Activated T-cell treated with anti-CD3 and anti-CD28 coated beads, Interleukin-2, amount 50 U/mL, for 24 hours (primary cell): ENCODE measurements around the gene TMEM208.

Experiments
- DNase-seq: peaks from one replicate; pipeline ENCODE4 v3.0.0-alpha.2; 2020
- H3K27ac Mint-ChIP-seq: 2 replicates; pipeline ENCODE4 v1.8.0; 2020; ENCODE audit warnings: mild to moderate bottlenecking, mixed read lengths
- H3K27me3 Mint-ChIP-seq: 2 replicates; pipeline ENCODE4 v1.8.0; 2020; ENCODE audit warnings: mixed read lengths
- H3K36me3 Mint-ChIP-seq: 2 replicates; pipeline ENCODE4 v1.8.0; 2020; ENCODE audit warnings: low read depth, mixed read lengths
- H3K4me1 Mint-ChIP-seq: 2 replicates; pipeline ENCODE4 v1.8.0; 2020; ENCODE audit warnings: low read depth, mixed read lengths
- H3K4me3 Mint-ChIP-seq: 2 replicates; pipeline ENCODE4 v1.8.0; 2020; ENCODE audit warnings: mild to moderate bottlenecking, moderate library complexity, mixed read lengths
- H3K9me3 Mint-ChIP-seq: 2 replicates; pipeline ENCODE4 v1.8.0; 2020; ENCODE audit warnings: mixed read lengths

The TMEM208 gene

DNA sequence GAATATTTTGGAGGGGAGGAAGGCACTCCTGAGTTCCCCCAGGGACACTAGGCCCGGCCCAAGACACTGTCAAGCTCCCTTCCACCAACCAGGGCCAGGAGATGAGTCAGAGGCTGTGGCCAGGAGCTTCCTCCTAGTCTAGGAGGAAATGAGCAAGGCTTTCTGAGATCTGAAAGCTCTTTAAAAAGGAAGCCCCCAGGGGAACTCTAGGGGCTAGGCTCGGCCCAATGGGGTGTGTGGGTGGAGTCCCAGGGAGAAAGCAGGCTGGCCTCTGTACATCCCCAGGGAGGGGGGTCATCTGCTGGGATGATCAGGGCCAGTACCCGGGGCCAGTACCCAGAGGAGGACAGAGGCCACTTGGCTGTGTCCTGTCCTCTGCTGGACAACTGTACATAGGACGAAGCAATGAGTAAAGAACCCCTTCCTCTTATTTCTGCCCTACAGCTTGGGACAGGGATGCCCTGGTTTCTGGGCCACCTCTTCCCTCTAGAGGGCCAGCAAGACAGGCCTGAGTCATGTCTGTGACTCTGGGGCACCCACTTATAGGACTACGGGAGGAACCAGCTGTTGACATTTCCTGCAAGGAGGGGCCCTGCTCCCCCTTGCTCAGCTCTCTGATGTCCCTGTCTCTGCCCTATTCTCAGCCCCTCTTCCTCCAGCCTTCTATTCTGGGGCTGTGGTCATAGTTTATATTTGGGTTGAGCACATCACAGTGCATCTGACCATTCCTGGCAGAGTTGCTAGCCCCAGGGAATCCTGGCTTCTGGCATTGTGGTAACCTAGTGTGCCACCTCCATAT, 17.7 kb downstream of the TMEM208 start:
- no peaks in the 10 kb centered on the region for H3K9me3 Mint-ChIP-seq
- H3K4me3 Mint-ChIP-seq, result peak overlapping the region; percentile 93
- H3K4me1 Mint-ChIP-seq, result peaks cover 62% of the 10 kb centered on the region
- peak overlapping the region; percentile 98 for H3K27ac Mint-ChIP-seq
- peaks cover 4% of the 10 kb centered on the region for H3K27me3 Mint-ChIP-seq
- H3K36me3 Mint-ChIP-seq, result peaks cover 27% of the 10 kb centered on the region
- peak; percentile 78 for DNase-seq

DNA sequence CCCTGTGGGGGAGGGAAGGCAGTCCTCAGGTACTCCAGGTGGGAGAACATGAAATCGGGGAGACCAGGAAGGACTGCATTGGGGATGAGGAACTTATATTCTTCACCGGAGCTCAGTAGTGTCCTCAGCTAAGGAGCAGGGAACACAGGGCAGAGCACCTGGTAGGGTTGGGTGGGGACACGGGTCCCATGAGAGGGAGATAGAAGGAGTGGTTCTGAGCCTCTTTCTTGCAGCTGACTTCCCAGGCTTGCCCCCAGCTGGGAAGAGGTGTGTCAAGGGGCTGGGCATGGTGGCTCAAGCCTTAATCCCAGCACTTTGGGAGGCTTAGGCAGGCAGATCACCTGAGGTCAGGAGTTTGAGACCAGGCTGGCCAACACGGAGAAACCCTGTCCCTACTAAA, 18.3 kb downstream of the TMEM208 start:
- H3K36me3 Mint-ChIP-seq, result peaks cover 21% of the 10 kb centered on the region
- peaks cover 10% of the 10 kb centered on the region for H3K27me3 Mint-ChIP-seq
- H3K4me1 Mint-ChIP-seq, result peaks cover 66% of the 10 kb centered on the region
- H3K27ac Mint-ChIP-seq, result peak overlapping the region; percentile 98
- no peak for DNase-seq
- H3K4me3 Mint-ChIP-seq, result peak overlapping the region; percentile 93
- no peaks in the 10 kb centered on the region for H3K9me3 Mint-ChIP-seq

DNA sequence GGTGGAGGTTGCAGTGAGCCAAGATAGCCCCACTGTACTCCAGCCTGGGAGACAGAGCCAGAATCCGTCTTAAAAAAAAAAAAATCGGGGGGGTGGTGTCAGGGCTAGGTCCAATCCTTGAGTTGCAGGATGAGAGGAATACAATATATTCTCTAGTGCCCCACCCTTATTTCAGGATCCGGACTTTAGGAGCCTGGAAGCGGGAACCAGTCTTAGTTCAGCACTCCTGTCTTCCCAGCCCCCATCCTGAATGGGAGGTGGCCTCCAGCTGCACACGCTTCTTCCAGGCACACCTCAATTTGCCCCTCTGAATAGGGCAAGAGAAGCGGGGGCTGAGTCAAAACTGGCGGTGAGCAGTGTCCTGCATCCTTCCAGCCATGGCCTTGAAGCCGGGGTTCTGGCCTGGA, 18.7 kb downstream of the TMEM208 start:
- Mint-ChIP-seq H3K27me3 (peaks cover 12% of the 10 kb centered on the region), H3K9me3 (no peaks in the 10 kb centered on the region), H3K4me3 (peak overlapping the region; percentile 93), H3K4me1 (peaks cover 68% of the 10 kb centered on the region), H3K27ac (peak overlapping the region; percentile 98), H3K36me3 (peaks cover 18% of the 10 kb centered on the region)
- no peak for DNase-seq

DNA sequence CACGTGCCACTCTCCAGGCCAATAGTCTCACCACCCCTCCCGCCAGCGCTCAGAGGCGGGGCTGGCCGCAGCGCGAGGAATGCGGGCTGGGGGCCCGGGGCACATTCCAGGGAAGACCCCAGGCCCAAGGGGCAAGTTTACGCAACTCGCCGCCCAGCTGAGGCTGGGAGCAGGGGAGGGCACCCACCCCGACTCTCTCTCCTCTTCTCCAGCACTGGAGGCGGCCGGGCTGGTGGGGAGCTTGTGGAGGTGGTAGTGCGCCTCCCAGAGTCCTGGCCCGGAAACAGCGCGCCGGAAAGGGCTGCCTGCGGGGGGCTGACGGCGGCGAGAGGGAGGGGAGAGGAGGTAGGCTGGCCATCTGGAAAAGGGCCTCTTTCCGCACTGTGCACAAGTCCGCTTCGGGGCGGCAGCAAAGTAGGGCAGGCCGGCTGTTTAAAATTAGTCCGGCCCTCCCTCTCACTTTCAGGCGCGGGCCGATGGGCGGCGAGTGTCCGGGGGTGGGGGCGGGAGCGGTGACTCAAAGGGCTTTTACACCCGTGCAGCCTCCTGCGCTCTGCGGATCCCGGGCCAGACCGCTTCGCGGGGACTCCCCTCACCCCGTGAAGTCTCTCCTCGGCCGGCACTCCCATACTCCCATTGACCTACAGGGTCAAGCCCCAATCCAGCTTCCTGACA, 19.3 kb downstream of the TMEM208 start:
- peaks cover 65% of the 10 kb centered on the region for H3K4me1 Mint-ChIP-seq
- H3K36me3 Mint-ChIP-seq, result peaks cover 18% of the 10 kb centered on the region
- H3K9me3 Mint-ChIP-seq, result no peaks in the 10 kb centered on the region
- DNase-seq, result peak; percentile 69
- H3K27me3 Mint-ChIP-seq, result peaks cover 12% of the 10 kb centered on the region
- peak overlapping the region; percentile 85 for H3K27ac Mint-ChIP-seq
- H3K4me3 Mint-ChIP-seq, result peak overlapping the region; percentile 93

DNA sequence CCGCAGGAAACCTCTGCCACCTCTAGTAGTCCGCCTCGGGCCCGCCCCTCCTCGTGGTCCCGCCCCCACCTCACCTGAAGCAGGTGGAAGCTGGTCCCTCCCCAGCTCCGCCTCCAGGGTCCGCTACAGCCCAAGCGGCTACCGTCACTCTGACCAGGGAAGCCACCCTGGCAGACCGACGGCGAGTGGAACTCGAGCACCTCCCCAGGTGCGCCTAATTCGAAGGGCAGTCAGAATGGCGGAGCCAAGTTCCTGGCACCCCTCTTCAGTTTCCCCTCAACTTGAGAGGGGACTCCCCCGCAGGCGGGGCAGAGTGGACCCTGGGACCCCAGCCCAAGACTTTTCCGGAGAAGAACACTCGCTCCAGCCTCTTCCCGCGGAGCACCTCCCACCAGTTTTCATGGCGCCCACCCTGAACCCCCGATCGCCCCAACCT, 19.8 kb downstream of the TMEM208 start:
- Mint-ChIP-seq H3K9me3 (no peaks in the 10 kb centered on the region), H3K27me3 (peaks cover 12% of the 10 kb centered on the region), H3K27ac (peak overlapping the region; percentile 85), H3K4me1 (peaks cover 60% of the 10 kb centered on the region), H3K4me3 (peak overlapping the region; percentile 93), H3K36me3 (peaks cover 15% of the 10 kb centered on the region)
- no peak for DNase-seq

DNA sequence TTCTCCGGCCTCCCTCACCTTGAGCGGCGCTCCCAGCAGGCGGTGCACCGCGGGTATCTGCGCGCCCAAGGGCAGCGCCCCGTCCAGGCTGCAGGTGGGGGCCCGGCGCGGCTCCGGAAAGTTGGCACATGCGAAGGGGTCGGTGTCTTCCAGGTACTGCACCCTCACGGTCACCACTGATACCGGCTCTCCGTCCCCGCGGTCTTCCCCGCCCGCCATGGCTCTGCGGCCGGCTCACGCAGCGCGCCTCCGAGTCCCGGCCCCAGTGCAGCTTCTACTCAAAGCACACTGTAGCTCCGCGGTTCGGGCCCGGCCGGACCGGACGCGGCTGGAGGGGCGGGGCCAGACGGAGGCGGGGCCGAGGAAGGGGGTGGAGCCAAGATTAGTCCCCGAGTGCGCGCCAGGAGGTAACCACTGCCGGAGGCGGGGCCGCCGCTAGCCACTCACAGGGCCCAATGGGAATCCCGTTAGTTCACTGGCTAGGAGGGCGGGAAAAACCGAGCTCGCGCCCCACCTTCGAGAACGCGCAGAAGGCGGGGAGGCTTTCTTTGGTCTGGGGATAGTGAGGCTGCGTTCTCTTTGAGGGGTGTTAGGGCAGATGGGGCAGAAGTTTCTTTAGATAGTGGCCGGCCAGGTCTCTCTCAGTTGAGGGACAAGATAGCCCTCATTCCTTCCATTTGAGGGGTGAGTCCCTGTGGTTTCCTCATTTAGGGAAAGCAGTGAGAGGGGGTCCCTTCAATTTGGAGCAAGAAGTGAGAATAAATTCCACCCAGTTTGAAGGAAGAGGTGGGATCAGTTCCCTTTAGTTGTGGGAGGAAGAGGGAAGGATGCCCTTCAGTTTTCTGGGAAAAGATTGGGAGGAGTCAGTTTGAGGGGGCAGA, 20.5 kb downstream of the TMEM208 start, which contains the start of gene FHOD1:
FHOD1 (minus strand) TSS at position 290 of the 881 bp plus-strand sequence; CDS start at position 219, 71 bp downstream.
- H3K4me3 Mint-ChIP-seq, result peak within 1 kb of the TSS; percentile 93
- peak; percentile 99 for DNase-seq
- H3K36me3 Mint-ChIP-seq, result peaks cover 15% of the 10 kb centered on the region
- H3K9me3 Mint-ChIP-seq, result no peaks in the 10 kb centered on the region
- peaks cover 55% of the 10 kb centered on the region for H3K4me1 Mint-ChIP-seq
- peaks cover 12% of the 10 kb centered on the region for H3K27me3 Mint-ChIP-seq
- peak within 1 kb of the TSS; percentile 85 for H3K27ac Mint-ChIP-seq

DNA sequence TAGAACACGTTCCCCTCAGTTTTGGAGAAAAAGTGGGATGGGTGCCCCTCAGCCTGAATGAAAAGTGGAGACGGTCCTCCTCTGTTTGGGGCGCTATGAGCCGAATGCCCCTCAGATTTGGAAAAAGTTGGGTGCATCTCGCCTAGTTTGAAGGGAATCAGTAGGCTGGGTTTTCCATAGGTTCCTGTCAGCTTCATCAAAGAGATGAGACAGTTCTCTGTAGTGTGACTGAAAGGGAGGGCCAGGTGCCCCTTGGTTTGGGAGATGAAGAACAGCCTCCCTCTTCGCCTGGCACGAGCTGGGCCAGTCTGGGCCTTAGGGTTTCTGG, 21.1 kb downstream of the TMEM208 start:
- Mint-ChIP-seq H3K27ac (peak overlapping the region; percentile 85), H3K4me1 (peaks cover 53% of the 10 kb centered on the region), H3K36me3 (peaks cover 15% of the 10 kb centered on the region), H3K9me3 (no peaks in the 10 kb centered on the region), H3K4me3 (peak overlapping the region; percentile 93), H3K27me3 (peaks cover 12% of the 10 kb centered on the region)
- peak; percentile 61 for DNase-seq

DNA sequence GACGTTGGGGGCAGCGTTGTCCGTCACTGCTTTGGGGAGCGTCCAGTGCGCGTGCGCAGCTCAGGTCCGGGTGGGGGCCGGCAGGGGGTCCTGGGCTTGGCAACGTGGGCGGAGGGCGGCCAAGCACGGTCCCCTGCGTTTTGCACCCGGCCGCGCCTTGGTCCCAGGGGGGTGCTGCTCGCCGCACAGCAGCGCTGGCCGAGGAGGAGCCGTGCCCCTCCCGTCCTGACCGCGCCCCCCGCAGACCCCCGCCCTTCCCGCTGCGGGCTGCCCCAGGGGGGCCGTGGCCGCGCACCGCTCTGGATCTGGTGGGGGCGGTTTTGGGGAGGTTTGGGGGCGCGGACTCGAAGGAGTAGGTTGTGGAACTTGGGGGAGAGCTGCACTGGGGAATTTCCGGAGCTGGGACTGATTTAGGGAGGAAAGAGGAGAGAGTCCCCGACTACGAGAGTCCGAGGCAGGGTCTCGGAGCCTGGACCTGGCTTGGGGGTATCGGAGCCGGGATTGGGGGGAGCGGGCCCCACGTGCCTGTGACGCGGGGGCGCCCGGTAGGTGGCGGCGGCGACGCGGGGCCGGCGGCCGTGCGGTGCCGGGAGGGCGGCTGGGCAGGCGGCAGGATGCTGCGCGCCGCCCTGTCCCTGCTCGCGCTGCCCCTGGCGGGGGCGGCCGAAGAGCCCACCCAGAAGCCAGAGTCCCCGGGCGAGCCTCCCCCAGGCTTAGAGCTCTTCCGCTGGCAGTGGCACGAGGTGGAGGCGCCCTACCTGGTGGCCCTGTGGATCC, 21.7 kb downstream of the TMEM208 start, which contains the start of gene SLC9A5:
SLC9A5 (plus strand) TSS at position 579 of the 777 bp plus-strand sequence; CDS start at position 615, 36 bp downstream.
- DNase-seq, result peak; percentile 69
- Mint-ChIP-seq H3K4me1 (peaks cover 49% of the 10 kb centered on the region), H3K36me3 (peaks cover 14% of the 10 kb centered on the region), H3K4me3 (peak within 1 kb of the TSS; percentile 93), H3K27me3 (peaks cover 12% of the 10 kb centered on the region), H3K9me3 (no peaks in the 10 kb centered on the region), H3K27ac (peak within 1 kb of the TSS; percentile 85)

DNA sequence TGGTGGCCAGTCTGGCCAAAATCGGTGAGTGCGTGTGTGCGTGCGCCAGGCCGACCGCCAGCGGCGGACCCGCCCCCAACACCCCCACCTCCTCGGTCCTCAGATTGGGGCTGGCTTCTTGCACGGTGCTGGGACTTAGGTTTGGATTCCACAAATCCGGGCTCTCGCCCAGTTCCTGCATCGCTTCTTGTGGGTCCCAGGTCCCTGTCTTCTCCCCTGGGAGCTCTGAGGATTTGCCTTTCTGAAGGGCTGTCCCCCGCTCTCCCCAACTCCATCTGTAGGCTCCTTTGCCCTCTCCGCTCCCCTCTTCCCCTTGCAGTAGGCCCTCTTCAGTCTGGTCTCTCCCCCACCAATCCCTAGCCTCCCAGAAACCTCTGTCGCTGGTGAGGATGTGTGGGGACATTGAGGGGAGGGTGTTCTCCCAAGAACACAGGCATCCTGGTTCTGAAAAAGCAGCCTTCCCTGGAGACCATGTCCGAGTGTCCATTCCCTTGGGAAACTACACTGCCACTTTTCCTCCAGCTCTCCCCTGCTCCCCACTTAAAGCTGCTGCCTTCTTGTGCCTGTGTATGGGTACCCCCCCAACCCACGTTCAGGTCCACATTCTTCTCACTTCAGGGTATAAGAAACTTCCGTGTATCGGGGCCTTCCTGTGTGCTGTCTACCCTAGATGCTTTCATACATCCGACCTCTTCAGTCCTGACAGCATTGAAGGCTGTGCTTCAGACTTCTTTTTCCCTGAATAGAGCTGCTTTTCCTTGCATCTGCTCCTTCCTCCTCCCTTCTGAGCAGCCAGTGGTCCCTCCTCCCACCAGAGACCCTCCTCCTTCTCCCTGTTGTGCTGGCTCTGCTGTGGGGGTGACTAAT, 22.5 kb downstream of the TMEM208 start:
- peaks cover 12% of the 10 kb centered on the region for H3K27me3 Mint-ChIP-seq
- H3K9me3 Mint-ChIP-seq, result no peaks in the 10 kb centered on the region
- H3K4me3 Mint-ChIP-seq, result peak overlapping the region; percentile 79
- DNase-seq, result no peak
- peaks cover 13% of the 10 kb centered on the region for H3K36me3 Mint-ChIP-seq
- H3K4me1 Mint-ChIP-seq, result peaks cover 41% of the 10 kb centered on the region
- peak overlapping the region; percentile 71 for H3K27ac Mint-ChIP-seq

DNA sequence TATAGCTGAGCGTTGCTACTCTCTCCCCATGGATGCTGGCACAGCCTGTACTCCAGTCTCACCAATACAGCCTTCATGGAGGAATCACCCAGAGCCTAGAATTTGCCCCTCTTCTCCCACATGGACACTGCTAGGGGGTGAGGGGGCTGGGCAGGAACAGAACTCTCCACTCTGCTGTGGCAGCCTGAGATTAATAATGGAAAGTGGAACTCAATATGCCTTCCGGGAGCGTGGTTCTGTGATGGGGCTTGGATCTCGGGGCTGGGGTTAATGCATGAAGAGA, 23.1 kb downstream of the TMEM208 start:
- Mint-ChIP-seq H3K27me3 (peaks cover 12% of the 10 kb centered on the region), H3K4me1 (peaks cover 35% of the 10 kb centered on the region), H3K4me3 (peak overlapping the region; percentile 79), H3K36me3 (peaks cover 11% of the 10 kb centered on the region), H3K9me3 (no peaks in the 10 kb centered on the region), H3K27ac (no peak overlapping the region)
- no peak for DNase-seq

DNA sequence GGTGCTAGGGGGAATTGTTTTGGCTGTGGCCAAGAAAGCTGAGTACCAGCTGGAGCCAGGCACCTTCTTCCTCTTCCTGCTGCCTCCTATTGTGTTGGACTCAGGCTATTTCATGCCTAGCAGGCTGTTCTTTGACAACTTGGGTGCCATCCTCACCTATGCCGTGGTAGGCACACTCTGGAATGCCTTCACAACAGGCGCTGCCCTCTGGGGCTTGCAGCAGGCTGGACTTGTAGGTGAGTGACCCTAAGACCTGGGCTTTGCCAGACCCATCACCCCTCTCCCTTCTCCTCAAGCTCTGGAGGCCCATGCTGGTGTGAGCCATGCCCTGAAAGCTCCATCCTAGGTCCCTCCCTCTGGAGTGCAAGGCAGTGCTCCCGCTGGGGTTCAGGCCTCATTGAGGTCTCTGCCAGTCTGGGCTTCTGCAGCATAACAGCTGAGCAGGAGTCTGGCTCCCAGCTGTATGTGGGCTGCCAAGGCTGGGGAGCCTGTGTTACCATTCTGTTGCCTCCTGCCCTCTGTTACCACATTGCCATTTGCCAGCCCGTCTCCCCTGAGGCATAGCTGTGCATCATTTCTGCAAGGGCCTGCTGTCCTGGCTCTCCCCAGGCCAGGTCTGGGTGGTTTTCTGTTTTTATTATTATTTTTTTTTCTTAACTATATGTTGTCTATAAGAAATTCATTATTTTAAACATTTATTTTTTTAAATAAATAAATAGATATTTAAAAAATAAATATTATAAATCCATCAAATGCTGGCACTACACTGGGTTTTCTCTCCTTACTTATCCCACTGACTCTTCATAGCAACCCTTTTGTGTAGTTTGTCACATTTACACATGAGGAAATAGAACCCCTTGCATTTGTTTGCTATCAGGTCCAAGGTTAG, 25.9 kb downstream of the TMEM208 start:
- Mint-ChIP-seq H3K9me3 (no peaks in the 10 kb centered on the region), H3K36me3 (peaks cover 2% of the 10 kb centered on the region), H3K27ac (no peak overlapping the region), H3K4me1 (peaks cover 21% of the 10 kb centered on the region), H3K27me3 (peaks cover 12% of the 10 kb centered on the region), H3K4me3 (no peak overlapping the region)
- no peak for DNase-seq

DNA sequence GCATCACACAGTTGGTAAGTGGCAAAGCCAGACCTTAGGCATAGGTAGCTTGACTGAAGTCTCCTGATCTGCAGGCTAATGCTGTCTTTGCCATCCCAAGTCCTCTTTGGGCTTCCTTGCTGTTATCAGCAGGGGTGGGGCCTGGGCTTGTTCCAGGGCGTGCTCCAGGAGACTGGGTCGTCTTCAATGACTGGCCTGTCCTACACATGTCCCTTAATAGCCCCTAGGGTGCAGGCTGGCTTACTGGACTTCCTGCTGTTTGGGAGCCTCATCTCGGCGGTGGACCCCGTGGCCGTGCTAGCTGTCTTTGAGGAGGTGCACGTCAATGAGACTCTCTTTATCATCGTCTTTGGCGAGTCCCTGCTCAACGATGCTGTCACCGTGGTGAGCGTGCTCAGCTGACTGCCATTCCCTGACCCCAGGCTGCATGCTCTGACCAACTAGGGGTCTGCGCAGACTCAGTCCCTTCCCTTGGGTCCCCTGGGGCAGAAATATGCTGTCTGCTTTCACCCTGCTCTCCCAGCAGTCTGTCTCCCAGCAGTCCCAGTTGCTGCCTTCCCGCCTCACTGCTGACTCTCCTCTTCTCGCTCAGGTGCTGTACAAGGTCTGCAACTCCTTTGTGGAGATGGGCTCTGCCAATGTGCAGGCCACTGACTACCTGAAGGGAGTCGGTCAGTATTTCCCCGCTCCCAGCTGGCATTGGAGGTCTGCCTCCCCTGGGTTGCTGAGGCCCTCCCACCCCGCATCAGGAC, 28.0 kb downstream of the TMEM208 start:
- DNase-seq, result no peak
- no peak overlapping the region for H3K4me3 Mint-ChIP-seq

More for the DNA sequence above, 28.0 kb downstream of the TMEM208 start:
- H3K4me1 Mint-ChIP-seq, result peaks cover 4% of the 10 kb centered on the region
- peaks cover 2% of the 10 kb centered on the region for H3K36me3 Mint-ChIP-seq
- no peak overlapping the region for H3K27ac Mint-ChIP-seq
- H3K27me3 Mint-ChIP-seq, result peaks cover 8% of the 10 kb centered on the region
- H3K9me3 Mint-ChIP-seq, result no peaks in the 10 kb centered on the region
